Mesodermal cell (in vitro differentiated cells): ENCODE measurements around the gene PGBD5.

ENCODE experiments used
- H3K27ac ChIP-seq: 2 replicates; pipeline ENCODE4 v1.7.0; 2013; ENCODE audit warnings: mild to moderate bottlenecking, low read depth, low read length, moderate library complexity; ENCODE audit not compliant: severe bottlenecking
- H3K36me3 ChIP-seq: 2 replicates; pipeline ENCODE4 v1.7.1; 2013; ENCODE audit warnings: mild to moderate bottlenecking, low read length, moderate library complexity; ENCODE audit not compliant: control insufficient read depth, insufficient read depth
- H3K4me1 ChIP-seq: one replicate; pipeline ENCODE4 v1.7.1; 2013; ENCODE audit warnings: mild to moderate bottlenecking, low read length; ENCODE audit not compliant: insufficient read depth, control insufficient read depth, poor library complexity, severe bottlenecking
- H3K4me3 ChIP-seq: 2 replicates; pipeline ENCODE4 v1.7.0; 2013; ENCODE audit warnings: low read length, control low read depth, mild to moderate bottlenecking; ENCODE audit not compliant: insufficient read depth, poor library complexity, severe bottlenecking; ENCODE audit errors: extremely low read depth
- H3K9me3 ChIP-seq: 2 replicates; pipeline ENCODE4 v1.7.1; 2013; ENCODE audit warnings: mild to moderate bottlenecking, low read length, moderate library complexity; ENCODE audit not compliant: control insufficient read depth
- WGBS, 2 experiments: methylation state at CpG; one replicate each; pipeline ENCODE4 v1.1.5; 2013; ENCODE audit warnings: missing lambda C conversion rate in 2 of 2; ENCODE audit not compliant: insufficient coverage in 2 of 2; 5-methylcytosine and 5-hydroxymethylcytosine counted together

Gene PGBD5

DNA sequence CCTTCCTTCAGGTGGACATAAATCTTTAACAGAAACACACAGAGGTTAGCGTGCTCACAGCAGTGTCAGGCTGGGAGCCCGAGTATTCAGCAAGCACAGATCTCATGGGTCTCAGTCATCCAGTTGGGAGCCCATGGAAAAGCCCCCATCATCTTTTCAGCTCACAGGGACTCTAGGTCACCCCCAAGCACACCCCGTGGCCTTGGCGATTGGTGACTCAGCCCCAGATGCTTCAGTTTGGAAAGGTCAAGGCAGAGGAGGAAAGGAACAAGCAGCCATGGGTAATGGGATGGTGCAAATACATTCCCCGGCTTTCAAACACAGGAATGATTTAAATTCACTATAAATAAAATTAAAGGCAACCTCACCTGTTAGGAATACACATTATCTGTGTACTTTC, 88.9 kb downstream of the PGBD5 start:
- H3K27ac ChIP-seq: no peak overlapping the region
- H3K9me3 ChIP-seq: no peaks in the 10 kb centered on the region
- H3K4me3 ChIP-seq: no peak overlapping the region
- WGBS, 2 experiments: 81 to 100% methylated on average over 2 of the region's 5 CpGs
- peaks cover 8% of the 10 kb centered on the region for H3K4me1 ChIP-seq
- no peaks in the 10 kb centered on the region for H3K36me3 ChIP-seq

DNA sequence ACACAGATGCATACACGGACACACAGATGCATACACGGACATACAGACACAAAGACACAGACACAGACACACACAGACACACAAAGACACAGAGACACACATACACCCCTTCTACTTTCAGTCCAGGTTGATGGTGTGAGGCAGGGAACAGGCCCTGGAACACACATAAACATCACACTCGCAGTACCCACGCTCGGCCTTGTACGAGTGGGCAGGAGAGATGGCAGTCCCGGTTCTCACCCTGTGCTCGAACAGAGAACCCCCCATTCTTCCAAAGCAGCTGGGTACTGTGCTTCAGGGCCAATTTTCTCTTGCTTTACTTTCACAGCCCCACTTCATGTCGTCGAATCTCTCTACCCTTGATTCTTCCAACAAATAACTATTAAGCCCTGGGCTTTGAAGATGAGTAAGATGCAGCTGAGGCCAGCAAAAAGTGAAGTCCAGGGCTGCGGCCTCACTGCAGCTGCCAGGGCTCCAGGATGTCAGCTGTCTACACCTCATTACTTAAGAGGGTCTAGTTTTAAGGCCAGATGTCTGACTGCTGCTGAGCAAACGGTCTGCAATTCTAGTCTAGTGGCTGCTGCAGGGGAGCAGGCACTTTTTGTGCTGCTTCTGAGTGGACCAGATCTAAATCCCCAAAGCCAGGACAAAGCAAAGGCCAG, 90.1 kb downstream of the PGBD5 start:
- Histone ChIP-seq H3K36me3 (no peaks in the 10 kb centered on the region), H3K27ac (no peak overlapping the region), H3K9me3 (no peaks in the 10 kb centered on the region), H3K4me1 (no peaks in the 10 kb centered on the region), H3K4me3 (no peak overlapping the region)
- whole genome bisulfite sequencing, 2 experiments: 86 to 87% methylated on average over 7 to 10 of the region's 12 CpGs

DNA sequence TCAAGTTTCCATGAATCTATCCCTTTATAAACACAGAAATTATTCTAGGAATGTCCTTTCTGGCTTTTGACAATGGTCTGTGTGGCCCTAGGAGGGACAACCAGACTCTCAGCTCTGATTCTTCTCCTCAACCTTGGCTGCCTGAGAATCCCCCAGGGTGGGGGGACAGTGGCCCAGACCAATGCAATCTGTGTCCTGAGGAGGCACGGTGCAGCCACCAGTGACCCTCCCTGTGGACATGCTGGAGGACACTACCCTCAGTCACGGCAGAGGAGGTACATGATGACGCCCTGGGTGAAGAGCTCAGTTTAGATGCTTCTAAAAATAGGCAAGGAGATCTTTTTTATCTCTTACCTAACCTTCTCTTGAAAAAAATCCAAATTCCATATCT, 91.7 kb downstream of the PGBD5 start:
- H3K9me3 ChIP-seq: no peaks in the 10 kb centered on the region
- H3K4me3 ChIP-seq: no peak overlapping the region
- H3K4me1 ChIP-seq: no peaks in the 10 kb centered on the region
- no peaks in the 10 kb centered on the region for H3K36me3 ChIP-seq
- 89 to 100% methylated on average over 3 of the region's 3 CpGs for WGBS, 2 experiments
- H3K27ac ChIP-seq: no peak overlapping the region

DNA sequence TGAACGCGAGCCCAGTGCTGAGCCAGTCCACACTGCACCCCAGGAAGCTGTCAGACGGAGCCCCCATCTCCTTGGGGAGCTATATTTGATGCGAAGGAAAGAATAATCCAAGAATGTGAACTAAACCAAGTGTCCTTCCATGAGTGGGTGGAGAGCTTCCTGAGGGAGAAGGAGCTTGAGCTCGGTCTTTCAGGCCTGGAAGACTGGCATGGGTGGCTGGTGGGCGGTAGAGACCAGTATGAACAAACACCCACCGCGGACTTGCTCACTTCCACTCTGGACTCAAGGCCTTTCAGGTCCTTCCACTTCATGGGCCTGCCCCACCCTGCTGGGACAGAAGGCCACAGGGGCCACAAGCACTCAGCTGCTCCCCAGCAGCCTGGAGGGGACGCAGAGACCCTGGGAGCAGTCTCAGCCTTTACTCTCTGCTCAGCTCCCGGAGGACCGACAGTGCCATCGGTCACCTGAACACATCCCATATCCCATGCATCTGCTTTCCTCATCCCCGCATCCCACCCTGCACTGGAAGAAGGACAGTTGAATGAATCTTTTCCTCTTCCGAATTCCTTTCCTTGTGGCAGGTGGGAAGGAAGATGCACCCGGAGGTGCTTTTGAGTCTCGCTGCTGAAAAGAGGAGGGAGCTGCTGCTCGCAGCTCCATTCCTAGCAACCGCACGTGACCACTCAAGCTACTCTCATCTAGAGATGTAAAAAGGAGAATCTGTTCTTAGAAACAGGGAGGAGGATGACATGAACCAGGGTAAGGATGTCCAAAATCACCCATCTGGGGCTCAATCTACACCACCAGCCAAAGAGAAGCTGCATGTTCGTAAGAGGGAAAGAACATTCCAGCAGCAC, 92.3 kb downstream of the PGBD5 start:
- Histone ChIP-seq H3K4me3 (no peak overlapping the region), H3K27ac (no peak overlapping the region), H3K9me3 (no peaks in the 10 kb centered on the region), H3K36me3 (no peaks in the 10 kb centered on the region), H3K4me1 (no peaks in the 10 kb centered on the region)
- 94% methylated on average over 14 to 15 of the region's 20 CpGs for WGBS, 2 experiments

DNA sequence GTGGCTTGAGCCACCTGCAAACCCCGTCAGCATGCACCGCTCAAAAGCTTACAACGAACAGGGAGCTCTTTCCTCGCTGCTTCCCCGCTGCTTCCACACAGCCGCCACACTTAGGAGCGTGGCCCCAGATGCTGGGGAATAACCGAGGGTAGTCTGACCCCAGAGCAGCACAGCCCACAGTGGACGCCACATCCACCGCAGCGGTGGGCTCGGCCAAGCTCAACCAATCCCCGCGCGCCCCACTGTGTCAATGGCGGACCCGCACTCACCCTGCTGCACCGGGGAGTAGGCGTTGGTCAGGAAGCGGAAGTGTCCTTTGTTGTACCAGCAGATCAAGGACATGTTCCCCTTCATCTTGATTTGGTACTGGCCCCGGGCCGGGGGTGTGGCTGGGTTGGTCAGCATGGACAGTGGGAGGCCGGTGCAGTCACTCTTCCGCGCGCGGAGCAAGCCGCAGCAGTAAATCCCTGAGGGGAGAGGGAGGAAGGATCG, 93.5 kb downstream of the PGBD5 start:
- Histone ChIP-seq H3K4me3 (peak overlapping the region; percentile 14), H3K4me1 (peaks cover 8% of the 10 kb centered on the region), H3K27ac (no peak overlapping the region), H3K9me3 (no peaks in the 10 kb centered on the region), H3K36me3 (no peaks in the 10 kb centered on the region)
- WGBS, 2 experiments: 60 to 72% methylated on average over 25 to 28 of the region's 29 CpGs

DNA sequence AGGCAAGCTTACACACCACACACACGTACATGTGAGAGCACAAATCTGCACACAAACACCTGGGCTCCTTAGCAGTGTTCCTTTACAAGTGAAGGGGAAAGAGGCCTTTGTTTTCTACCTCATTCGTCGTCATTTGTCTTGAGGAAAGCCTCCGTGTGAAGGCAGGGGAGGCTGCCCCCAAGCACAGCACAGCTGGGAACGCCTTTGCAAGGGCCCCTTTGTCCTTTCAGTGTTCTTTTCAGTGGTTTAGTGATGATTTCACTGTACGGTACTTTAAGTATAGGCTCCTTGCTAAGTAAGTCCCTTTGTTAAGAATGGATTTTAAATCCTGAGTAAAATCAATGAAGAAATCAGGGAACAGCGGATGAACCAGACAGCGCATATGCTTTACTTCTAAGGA, 94.1 kb downstream of the PGBD5 start:
- Histone ChIP-seq H3K4me3 (no peak overlapping the region), H3K36me3 (no peaks in the 10 kb centered on the region), H3K4me1 (peaks cover 12% of the 10 kb centered on the region), H3K27ac (no peak overlapping the region), H3K9me3 (no peaks in the 10 kb centered on the region)
- WGBS, 2 experiments: 73 to 86% methylated on average over 6 to 7 of the region's 8 CpGs

DNA sequence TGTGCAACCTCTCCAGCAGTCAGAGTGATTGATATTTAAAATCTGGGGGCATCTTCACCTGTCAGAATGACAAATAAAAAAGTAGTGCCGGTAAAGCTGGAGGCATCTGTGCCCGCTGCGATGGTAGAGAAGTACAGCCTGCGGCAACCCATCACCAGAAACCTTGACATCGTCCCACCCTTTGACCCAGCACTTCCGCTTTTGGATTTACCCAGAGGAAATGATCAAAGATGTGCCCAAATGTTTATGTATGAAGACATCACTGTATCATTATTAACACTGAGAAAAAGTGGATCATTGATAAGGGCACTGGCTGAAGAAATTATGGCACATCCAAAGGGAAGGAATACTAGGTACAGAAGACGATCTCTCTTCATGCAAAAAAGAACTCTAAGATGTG, 96.0 kb downstream of the PGBD5 start:
- Histone ChIP-seq H3K27ac (no peak overlapping the region), H3K4me3 (no peak overlapping the region), H3K36me3 (no peaks in the 10 kb centered on the region), H3K9me3 (no peaks in the 10 kb centered on the region), H3K4me1 (peaks cover 12% of the 10 kb centered on the region)
- 83 to 90% methylated on average over 1 to 2 of the region's 7 CpGs for WGBS, 2 experiments

DNA sequence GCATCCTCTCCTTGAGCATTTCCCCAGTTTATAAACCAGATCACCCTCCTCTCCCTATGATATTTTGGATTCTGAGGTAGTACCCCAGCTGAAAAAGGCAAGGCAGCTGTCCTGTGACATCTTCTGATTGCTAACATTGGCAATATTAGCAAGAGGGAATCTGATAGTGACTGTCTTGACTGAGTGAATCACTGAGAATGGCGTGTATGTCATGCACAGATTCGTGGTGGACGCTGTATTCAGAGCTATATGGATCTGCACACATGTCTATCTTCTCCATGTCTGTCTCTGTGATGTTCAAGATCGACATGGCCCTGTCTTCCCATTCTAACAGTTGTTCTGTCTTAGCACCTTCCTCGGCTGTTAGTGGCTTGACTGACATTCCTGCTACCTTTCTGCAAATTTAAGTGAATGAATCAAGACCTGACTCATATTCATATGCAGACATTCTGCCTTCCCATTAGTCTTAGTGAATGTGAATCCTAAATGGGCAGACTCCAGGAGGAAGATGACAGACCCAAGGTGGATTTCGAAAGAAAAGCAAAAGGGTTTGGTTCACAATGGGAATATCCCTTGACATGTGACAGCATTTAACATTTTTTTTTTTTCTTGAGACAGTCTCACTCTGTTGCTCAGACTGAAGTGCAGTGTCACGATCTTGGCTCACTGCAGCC, 97.7 kb downstream of the PGBD5 start:
- WGBS, 2 experiments: 89 to 91% methylated on average over 6 to 7 of the region's 7 CpGs
- Histone ChIP-seq H3K4me1 (peaks cover 12% of the 10 kb centered on the region), H3K36me3 (no peaks in the 10 kb centered on the region), H3K9me3 (no peaks in the 10 kb centered on the region), H3K27ac (no peak overlapping the region), H3K4me3 (no peak overlapping the region)

DNA sequence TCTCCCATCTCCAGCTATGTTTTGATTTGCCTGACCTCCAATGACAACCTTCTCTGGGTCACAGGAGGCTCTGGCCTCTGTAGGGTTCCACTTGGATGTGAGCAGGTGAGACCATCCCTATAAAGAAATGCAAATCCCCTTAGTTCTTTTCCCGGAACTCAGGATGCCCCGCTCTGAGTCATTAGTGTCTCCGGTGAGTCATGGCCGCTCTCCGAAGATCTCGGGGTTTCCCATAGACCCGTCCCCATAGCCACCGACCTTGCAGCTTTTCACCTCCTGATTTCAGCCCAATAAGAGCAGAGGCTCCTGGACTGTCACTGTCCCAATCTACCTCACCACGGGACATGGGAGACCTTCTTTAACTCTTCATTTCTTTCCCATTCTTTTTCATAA, 98.2 kb downstream of the PGBD5 start:
- Histone ChIP-seq H3K36me3 (no peaks in the 10 kb centered on the region), H3K27ac (no peak overlapping the region), H3K9me3 (no peaks in the 10 kb centered on the region), H3K4me1 (peaks cover 12% of the 10 kb centered on the region), H3K4me3 (no peak overlapping the region)
- 73 to 77% methylated on average over 8 to 9 of the region's 9 CpGs for WGBS, 2 experiments

DNA sequence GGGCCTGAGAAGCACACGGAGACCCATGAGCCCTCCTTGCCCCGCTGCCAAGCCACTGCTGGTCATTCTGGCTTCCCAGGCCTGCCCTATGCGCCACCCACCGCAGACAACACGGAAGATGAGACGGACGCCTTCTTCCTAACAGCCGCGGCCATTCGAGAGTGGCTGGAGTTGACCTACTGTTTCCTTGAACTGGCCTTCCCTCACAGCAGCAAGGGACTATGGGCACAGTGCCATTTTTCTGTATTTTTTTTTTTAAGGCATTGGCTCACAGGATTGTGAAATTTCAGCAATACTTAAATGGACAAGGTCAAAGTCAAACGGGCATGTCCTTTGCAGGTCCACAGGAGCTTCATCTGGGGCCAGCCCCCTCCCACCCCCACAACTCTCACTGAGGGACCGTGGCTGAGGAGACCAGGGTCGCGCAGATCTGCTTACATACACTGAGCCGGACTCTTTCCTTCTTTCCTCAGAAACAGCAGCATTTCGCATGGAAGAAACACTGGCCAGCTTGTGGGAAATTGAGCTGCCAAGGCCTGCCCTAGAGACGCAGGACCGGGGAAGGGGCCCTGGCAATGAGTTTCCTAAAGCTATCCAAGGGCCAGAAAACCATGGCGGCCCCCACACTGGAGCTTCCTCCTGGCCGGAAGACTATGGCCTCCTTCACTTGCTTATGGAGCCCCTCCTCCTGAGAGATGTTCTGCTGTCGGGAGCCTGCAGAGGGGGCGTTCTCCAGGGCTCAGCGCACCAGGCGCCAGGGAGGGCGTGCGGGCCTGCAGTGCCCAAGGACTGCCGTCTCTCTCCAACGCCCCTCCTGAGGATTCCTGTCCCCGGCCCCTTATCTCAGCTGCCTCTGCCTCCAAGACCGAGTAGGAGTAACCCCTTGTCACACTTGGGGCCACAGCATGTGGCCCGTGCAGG, 98.9 kb downstream of the PGBD5 start:
- Histone ChIP-seq H3K9me3 (no peaks in the 10 kb centered on the region), H3K36me3 (no peaks in the 10 kb centered on the region), H3K4me3 (no peak overlapping the region), H3K4me1 (peaks cover 12% of the 10 kb centered on the region), H3K27ac (no peak overlapping the region)
- 89 to 91% methylated on average over 25 to 27 of the region's 31 CpGs for WGBS, 2 experiments
